GM12801 (cell line): ENCODE data around the gene KAT6B.

Source experiments
- TF ChIP-seq, protein P1 (sequence below): IDR thresholded peaks from one replicate; pipeline ENCODE4 v1.5.1; 2011; ENCODE audit warnings: control low read depth; ENCODE audit not compliant: insufficient read length; ENCODE audit errors: extremely low read depth

KAT6B gene

DNA sequence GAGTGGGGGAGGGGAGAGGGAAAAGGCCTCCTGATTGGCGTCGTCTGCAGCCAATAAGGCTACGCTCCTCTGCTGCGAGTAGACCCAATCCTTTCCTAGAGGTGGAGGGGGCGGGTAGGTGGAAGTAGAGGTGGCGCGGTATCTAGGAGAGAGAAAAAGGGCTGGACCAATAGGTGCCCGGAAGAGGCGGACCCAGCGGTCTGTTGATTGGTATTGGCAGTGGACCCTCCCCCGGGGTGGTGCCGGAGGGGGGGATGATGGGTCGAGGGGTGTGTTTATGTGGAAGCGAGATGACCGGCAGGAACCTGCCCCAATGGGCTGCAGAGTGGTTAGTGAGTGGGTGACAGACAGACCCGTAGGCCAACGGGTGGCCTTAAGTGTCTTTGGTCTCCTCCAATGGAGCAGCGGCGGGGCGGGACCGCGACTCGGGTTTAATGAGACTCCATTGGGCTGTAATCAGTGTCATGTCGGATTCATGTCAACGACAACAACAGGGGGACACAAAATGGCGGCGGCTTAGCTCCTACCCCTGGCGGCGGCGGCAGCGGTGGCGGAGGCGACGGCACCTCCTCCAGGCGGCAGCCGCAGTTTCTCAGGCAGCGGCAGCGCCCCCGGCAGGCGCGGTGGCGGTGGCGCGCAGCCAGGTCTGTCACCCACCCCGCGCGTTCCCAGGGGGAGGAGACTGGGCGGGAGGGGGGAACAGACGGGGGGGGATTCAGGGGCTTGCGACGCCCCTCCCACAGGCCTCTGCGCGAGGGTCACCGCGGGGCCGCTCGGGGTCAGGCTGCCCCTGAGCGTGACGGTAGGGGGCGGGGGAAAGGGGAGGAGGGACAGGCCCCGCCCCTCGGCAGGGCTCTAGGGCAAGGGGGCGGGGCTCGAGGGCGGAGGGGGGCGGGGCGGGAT, at the start of gene KAT6B:
Gene KAT6B, plus strand, starts transcription at position 459 of the 903 bp plus-strand sequence. CDS start 16,258 bp downstream, outside the sequence.
- TF ChIP-seq, protein P1, sequence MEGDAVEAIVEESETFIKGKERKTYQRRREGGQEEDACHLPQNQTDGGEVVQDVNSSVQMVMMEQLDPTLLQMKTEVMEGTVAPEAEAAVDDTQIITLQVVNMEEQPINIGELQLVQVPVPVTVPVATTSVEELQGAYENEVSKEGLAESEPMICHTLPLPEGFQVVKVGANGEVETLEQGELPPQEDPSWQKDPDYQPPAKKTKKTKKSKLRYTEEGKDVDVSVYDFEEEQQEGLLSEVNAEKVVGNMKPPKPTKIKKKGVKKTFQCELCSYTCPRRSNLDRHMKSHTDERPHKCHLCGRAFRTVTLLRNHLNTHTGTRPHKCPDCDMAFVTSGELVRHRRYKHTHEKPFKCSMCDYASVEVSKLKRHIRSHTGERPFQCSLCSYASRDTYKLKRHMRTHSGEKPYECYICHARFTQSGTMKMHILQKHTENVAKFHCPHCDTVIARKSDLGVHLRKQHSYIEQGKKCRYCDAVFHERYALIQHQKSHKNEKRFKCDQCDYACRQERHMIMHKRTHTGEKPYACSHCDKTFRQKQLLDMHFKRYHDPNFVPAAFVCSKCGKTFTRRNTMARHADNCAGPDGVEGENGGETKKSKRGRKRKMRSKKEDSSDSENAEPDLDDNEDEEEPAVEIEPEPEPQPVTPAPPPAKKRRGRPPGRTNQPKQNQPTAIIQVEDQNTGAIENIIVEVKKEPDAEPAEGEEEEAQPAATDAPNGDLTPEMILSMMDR: no peak

DNA sequence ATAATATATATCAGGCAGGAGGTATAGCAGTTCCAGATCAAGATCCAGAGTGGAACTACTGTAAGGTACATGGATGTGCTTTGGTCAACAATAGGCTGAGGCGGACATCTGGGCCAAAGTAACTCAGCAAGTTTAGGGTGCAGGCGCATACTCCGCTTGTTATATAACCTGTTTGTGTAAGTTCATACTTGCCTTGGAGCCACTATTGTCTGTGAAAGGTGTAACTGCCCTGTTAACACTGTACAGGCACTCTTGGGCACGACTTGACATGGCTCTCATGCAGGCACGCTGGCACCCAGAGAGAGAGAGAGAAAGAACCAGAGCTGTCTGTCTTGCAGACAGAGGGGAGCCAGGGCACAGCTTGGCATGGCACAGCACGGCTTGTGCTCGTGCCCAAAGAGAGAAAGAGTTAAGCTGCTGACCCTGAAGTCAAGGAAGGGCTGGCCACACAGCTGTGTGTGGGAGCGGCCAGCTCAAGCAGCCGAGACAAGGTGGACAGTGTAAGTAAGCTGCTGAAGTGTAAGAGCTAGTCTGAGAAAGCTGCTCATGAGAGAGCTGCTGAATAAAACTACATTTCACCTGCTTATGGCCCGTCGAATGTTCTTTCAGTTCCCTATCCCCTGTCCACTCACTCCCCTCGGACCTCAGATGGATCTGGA, 47.8 kb upstream of the KAT6B start:
- TF ChIP-seq, protein P1: no peak

DNA sequence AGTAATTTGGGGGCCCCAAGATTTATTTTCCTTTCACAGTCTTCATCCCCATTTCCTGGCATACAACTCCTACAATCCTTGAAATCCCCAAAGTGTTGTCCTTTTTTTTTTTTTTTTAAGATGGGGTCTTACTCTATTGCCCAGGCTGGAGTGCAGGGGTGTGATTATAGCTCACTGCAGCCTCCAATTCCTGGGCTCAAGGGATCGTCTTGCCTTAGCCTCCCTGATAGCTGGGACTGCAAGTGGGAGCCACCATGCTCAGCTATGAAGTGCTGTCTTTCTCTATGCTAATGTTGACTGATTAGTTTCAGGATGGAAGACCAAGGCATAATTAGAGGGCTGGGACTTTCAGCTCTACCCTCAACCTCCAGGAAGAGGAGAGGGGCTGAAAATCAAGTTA, 41.9 kb upstream of the KAT6B start:
- TF ChIP-seq, protein P1: no peak

DNA sequence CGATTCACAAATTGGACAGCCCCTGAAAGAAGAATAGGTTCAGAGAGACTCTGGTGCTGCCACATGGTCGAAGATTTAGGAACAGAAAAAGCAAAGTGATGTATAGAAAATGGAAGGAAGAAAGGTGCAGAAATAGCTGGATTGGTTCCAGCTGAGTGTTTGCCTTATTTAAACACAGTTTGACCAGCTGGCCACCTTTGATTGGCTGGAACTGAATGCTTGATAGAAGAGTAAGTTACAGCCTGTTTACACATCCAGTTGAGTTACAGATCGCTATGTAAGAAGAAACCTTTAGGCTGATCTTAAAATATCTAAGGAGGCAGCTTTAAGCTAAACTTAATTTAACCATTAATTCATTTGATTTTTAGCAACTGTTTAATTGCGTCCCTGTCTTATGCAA, 40.3 kb upstream of the KAT6B start:
- TF ChIP-seq, protein P1: no peak

DNA sequence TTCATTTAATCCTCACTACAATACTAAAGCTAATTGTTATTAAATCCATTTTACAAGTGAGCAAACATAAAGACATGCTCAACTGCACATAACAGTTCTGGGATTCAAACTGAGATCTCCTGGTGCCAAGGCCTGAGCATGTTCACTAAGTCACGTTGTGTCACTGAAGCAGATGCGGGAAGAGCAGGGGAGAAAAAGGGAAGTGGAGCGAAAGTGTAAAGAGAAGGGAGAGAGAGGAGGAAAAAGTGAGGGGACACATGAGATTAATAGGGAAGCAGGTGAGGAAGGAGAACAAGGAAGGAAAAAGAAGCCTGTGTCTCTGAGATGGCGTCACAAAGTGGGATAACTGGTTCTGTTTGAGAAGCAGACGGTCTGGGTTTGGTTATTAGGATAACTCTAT, 38.9 kb upstream of the KAT6B start:
- TF ChIP-seq, protein P1: no peak

DNA sequence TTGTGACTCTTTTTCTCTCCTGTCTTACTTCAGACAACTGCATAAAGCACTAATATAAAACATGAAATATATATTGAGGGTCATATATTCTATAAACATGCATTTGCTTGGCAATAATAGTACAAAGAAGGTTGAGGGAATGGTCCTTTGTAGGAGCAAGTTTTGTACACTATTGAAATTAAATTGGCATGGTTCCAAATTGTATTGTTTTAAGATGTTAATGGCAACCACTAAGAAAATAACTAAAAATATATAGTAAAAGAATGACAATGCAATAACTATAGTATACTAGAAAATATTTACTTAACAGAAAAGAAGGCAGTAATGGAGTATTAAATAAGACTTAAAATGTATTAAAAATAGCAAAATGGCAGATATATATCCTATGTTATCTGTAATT, 33.7 kb upstream of the KAT6B start:
- TF ChIP-seq, protein P1: no peak

DNA sequence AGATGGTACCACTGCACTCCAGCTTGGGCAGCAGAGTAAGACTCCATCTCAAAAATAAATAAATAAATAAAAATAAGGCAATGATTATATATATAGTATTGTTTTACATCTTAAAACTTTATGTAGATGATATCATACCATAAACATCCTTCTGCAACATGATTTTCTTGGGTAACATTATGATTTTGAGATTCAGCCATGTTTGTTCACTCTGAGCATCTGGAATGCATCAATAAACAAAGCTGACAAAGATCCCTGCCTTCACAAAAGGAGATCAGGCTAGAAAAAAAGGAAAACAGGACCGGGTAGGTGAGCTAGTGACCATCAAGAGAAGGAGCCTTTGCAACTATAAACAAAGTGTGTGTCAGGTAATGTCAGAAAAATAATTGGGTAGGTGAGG, 31.9 kb upstream of the KAT6B start:
- TF ChIP-seq, protein P1: no peak
